Measurements from ENCODE around the gene PCDHGA4. TPM values are rescaled to one million over a fixed set of nuclear protein-coding genes. Genes with fewer than 3 reads are reported as not detected.

The PCDHGA4 gene
- total and polyA plus RNA-seq, 2 of the 13 experiments (the other 11 are each of a cell fraction or from before 2014, with no cell fraction given) = 0.49 to 0.58 TPM

DNA sequence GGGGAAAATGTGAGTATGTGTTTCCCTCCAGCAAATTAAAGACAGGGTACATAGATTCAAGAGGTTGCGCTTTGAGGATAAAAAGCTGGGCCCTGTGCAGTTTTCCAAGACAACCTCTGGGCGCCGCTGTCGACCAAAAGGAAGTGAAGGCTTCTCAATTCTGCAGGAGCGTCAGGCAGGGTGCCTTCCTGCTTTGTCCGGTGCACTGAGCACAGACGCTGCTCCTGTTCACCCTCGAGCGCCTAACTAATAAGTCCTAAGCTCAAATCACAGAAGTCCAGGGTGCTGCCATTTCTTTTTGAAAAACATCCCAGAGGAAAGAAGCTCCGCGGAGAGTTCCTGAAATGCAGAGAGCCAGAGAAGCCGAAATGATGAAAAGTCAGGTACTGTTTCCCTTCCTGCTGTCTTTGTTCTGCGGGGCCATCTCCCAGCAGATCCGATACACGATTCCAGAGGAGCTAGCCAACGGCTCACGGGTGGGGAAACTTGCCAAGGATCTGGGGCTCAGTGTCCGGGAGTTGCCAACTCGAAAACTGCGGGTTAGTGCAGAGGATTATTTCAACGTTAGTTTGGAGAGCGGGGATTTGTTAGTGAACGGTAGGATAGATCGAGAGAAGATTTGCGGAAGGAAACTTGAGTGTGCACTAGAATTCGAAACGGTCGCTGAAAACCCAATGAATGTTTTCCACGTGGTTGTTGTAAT, 4.8 kb upstream of the PCDHGA4 start, which contains the start of gene PCDHGB1 (continued):
- TF ChIP-seq, protein P1, sequence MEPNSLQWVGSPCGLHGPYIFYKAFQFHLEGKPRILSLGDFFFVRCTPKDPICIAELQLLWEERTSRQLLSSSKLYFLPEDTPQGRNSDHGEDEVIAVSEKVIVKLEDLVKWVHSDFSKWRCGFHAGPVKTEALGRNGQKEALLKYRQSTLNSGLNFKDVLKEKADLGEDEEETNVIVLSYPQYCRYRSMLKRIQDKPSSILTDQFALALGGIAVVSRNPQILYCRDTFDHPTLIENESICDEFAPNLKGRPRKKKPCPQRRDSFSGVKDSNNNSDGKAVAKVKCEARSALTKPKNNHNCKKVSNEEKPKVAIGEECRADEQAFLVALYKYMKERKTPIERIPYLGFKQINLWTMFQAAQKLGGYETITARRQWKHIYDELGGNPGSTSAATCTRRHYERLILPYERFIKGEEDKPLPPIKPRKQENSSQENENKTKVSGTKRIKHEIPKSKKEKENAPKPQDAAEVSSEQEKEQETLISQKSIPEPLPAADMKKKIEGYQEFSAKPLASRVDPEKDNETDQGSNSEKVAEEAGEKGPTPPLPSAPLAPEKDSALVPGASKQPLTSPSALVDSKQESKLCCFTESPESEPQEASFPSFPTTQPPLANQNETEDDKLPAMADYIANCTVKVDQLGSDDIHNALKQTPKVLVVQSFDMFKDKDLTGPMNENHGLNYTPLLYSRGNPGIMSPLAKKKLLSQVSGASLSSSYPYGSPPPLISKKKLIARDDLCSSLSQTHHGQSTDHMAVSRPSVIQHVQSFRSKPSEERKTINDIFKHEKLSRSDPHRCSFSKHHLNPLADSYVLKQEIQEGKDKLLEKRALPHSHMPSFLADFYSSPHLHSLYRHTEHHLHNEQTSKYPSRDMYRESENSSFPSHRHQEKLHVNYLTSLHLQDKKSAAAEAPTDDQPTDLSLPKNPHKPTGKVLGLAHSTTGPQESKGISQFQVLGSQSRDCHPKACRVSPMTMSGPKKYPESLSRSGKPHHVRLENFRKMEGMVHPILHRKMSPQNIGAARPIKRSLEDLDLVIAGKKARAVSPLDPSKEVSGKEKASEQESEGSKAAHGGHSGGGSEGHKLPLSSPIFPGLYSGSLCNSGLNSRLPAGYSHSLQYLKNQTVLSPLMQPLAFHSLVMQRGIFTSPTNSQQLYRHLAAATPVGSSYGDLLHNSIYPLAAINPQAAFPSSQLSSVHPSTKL (CRISPR knock-in tag; IDR thresholded peaks at IDR 0.05) = peak; percentile 36; the same call in 1 of the 2 replicates
- TF ChIP-seq, protein P2, sequence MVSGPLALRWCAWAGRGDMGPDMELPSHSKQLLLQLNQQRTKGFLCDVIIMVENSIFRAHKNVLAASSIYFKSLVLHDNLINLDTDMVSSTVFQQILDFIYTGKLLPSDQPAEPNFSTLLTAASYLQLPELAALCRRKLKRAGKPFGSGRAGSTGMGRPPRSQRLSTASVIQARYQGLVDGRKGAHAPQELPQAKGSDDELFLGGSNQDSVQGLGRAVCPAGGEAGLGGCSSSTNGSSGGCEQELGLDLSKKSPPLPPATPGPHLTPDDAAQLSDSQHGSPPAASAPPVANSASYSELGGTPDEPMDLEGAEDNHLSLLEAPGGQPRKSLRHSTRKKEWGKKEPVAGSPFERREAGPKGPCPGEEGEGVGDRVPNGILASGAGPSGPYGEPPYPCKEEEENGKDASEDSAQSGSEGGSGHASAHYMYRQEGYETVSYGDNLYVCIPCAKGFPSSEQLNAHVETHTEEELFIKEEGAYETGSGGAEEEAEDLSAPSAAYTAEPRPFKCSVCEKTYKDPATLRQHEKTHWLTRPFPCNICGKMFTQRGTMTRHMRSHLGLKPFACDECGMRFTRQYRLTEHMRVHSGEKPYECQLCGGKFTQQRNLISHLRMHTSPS (CRISPR knock-in tag; IDR thresholded peaks at IDR 0.05; ENCODE audit: low read depth) = no peak
- TF ChIP-seq ZNF891 (CRISPR knock-in tag; IDR thresholded peaks at IDR 0.05) (no peak), MIER2 (CRISPR knock-in tag; IDR thresholded peaks at IDR 0.05) (no peak), MEIS1 (CRISPR knock-in tag; IDR thresholded peaks at IDR 0.05; ENCODE audit: borderline replicate concordance) (no peak), PAX8 (CRISPR knock-in tag; IDR thresholded peaks at IDR 0.05; ENCODE audit: borderline replicate concordance) (no peak), ZNF354B (CRISPR knock-in tag; IDR thresholded peaks at IDR 0.05) (no peak), AKAP8 (CRISPR knock-in tag; IDR thresholded peaks at IDR 0.05) (no peak), HOXA9 (CRISPR knock-in tag; IDR thresholded peaks at IDR 0.05; ENCODE audit: borderline replicate concordance) (no peak), PHF21A (CRISPR knock-in tag; IDR thresholded peaks at IDR 0.05) (0 out of 2 replicates have a peak, but pooled peaks have one; percentile 23), ZNF550 (CRISPR knock-in tag; IDR thresholded peaks at IDR 0.05; ENCODE audit: borderline replicate concordance) (no peak), MLLT10 (CRISPR knock-in tag; IDR thresholded peaks at IDR 0.05) (no peak), SP2 (CRISPR knock-in tag; IDR thresholded peaks at IDR 0.05) (no peak), ZNF883 (CRISPR knock-in tag; IDR thresholded peaks at IDR 0.05; ENCODE audit: not compliant biosample characterization) (no peak), ZFP82 (CRISPR knock-in tag; IDR thresholded peaks at IDR 0.05; ENCODE audit: borderline replicate concordance) (no peak), NRL (CRISPR knock-in tag; IDR thresholded peaks at IDR 0.05; ENCODE audit: borderline replicate concordance) (no peak), SMARCC2 (IDR thresholded peaks at IDR 0.05) (no peak)
- TF ChIP-seq, protein P3, sequence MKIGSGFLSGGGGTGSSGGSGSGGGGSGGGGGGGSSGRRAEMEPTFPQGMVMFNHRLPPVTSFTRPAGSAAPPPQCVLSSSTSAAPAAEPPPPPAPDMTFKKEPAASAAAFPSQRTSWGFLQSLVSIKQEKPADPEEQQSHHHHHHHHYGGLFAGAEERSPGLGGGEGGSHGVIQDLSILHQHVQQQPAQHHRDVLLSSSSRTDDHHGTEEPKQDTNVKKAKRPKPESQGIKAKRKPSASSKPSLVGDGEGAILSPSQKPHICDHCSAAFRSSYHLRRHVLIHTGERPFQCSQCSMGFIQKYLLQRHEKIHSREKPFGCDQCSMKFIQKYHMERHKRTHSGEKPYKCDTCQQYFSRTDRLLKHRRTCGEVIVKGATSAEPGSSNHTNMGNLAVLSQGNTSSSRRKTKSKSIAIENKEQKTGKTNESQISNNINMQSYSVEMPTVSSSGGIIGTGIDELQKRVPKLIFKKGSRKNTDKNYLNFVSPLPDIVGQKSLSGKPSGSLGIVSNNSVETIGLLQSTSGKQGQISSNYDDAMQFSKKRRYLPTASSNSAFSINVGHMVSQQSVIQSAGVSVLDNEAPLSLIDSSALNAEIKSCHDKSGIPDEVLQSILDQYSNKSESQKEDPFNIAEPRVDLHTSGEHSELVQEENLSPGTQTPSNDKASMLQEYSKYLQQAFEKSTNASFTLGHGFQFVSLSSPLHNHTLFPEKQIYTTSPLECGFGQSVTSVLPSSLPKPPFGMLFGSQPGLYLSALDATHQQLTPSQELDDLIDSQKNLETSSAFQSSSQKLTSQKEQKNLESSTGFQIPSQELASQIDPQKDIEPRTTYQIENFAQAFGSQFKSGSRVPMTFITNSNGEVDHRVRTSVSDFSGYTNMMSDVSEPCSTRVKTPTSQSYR (CRISPR knock-in tag; IDR thresholded peaks at IDR 0.05; ENCODE audit: borderline replicate concordance) = no peak
- TF ChIP-seq, protein P4, sequence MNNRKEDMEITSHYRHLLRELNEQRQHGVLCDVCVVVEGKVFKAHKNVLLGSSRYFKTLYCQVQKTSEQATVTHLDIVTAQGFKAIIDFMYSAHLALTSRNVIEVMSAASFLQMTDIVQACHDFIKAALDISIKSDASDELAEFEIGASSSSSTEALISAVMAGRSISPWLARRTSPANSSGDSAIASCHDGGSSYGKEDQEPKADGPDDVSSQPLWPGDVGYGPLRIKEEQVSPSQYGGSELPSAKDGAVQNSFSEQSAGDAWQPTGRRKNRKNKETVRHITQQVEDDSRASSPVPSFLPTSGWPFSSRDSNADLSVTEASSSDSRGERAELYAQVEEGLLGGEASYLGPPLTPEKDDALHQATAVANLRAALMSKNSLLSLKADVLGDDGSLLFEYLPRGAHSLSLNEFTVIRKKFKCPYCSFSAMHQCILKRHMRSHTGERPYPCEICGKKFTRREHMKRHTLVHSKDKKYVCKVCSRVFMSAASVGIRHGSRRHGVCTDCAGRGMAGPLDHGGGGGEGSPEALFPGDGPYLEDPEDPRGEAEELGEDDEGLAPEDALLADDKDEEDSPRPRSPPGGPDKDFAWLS (CRISPR knock-in tag; IDR thresholded peaks at IDR 0.05; ENCODE audit: borderline replicate concordance) = no peak

All from HepG2 (cell line).